HS-27A (cell line): ENCODE results near the gene CPNE5.
"Not testable (repeated sequence)": the region's sequence is repeated elsewhere in the genome, so short reads cannot be mapped to it uniquely, and the experiment has no call there.

Source experiments
- DNase-seq: peaks from one replicate; pipeline ENCODE4 v3.0.0-alpha.2; 2012; ENCODE audit warnings: low read depth, missing footprints

Gene CPNE5

GRCh38 chr6:36814249-36814648, 25.0 kb downstream of the CPNE5 start:
- no peak for DNase-seq

- DNase-seq, result no peak
Observed at GRCh38 chr6:36813526-36813925, 25.7 kb downstream of the CPNE5 start.

- DNase-seq, result not testable (repeated sequence)
Observed at GRCh38 chr6:36813047-36813446, 26.2 kb downstream of the CPNE5 start.

GRCh38 chr6:36809941-36810803, 29.1 kb downstream of the CPNE5 start:
- no peak for DNase-seq

- DNase-seq, result no peak
Observed at GRCh38 chr6:36809156-36809555, 30.1 kb downstream of the CPNE5 start.

- DNase-seq, result no peak
Observed at GRCh38 chr6:36808634-36809033, 30.6 kb downstream of the CPNE5 start.

- no peak for DNase-seq
Observed at GRCh38 chr6:36807750-36808149, 31.5 kb downstream of the CPNE5 start.

- DNase-seq, result no peak
Observed at GRCh38 chr6:36807143-36807542, 32.1 kb downstream of the CPNE5 start.

- no peak for DNase-seq
Observed at GRCh38 chr6:36805917-36806316, 33.3 kb downstream of the CPNE5 start.

- DNase-seq, result no peak
Observed at GRCh38 chr6:36805096-36805797, 34.0 kb downstream of the CPNE5 start.

GRCh38 chr6:36804563-36804962, 34.7 kb downstream of the CPNE5 start:
- DNase-seq, result no peak

GRCh38 chr6:36803908-36804307, 35.3 kb downstream of the CPNE5 start:
- no peak for DNase-seq

GRCh38 chr6:36803482-36803881, 35.8 kb downstream of the CPNE5 start:
- DNase-seq, result no peak

GRCh38 chr6:36800223-36801076, 38.8 kb downstream of the CPNE5 start:
- DNase-seq, result no peak

GRCh38 chr6:36798852-36799251, 40.4 kb downstream of the CPNE5 start:
- DNase-seq, result no peak

GRCh38 chr6:36797653-36798052, 41.6 kb downstream of the CPNE5 start:
- DNase-seq, result no peak

- no peak for DNase-seq
Observed at GRCh38 chr6:36797055-36797454, 42.2 kb downstream of the CPNE5 start.

GRCh38 chr6:36794713-36795065, 44.6 kb downstream of the CPNE5 start:
- no peak for DNase-seq

GRCh38 chr6:36793913-36794712, 45.1 kb downstream of the CPNE5 start:
- DNase-seq, result no peak

- DNase-seq, result no peak
Observed at GRCh38 chr6:36793296-36793912, 45.8 kb downstream of the CPNE5 start.

GRCh38 chr6:36791521-36792135, 47.6 kb downstream of the CPNE5 start:
- no peak for DNase-seq
